ENCODE results near the gene MEIS2.

Gene MEIS2

GRCh38 chr15:37041042-37041441 is 59.3 kb downstream of the MEIS2 start:
- DNase-seq (ENCODE audit: low spot score) = no peak

- no peak for DNase-seq (ENCODE audit: low spot score)
These were observed 60.1 kb downstream of the MEIS2 start for GRCh38 chr15:37040072-37040742.

- no peak for DNase-seq (ENCODE audit: low spot score)
These were observed 61.6 kb downstream of the MEIS2 start for GRCh38 chr15:37038716-37039106.

GRCh38 chr15:37037850-37038715 is 62.3 kb downstream of the MEIS2 start:
- no peak for DNase-seq (ENCODE audit: low spot score)

GRCh38 chr15:37037071-37037655 is 63.2 kb downstream of the MEIS2 start:
- DNase-seq (ENCODE audit: low spot score) = no peak

- no peak for DNase-seq (ENCODE audit: low spot score)
These were observed 65.3 kb downstream of the MEIS2 start for GRCh38 chr15:37034835-37035748.

GRCh38 chr15:37034392-37034791 is 66.0 kb downstream of the MEIS2 start:
- DNase-seq (ENCODE audit: low spot score) = no peak

- DNase-seq (ENCODE audit: low spot score) = no peak
These were observed 68.1 kb downstream of the MEIS2 start for GRCh38 chr15:37032091-37032775.

- DNase-seq (ENCODE audit: low spot score) = no peak
These were observed 69.2 kb downstream of the MEIS2 start for GRCh38 chr15:37031198-37031597.

- DNase-seq (ENCODE audit: low spot score) = no peak
These were observed 71.6 kb downstream of the MEIS2 start for GRCh38 chr15:37028625-37029296.

GRCh38 chr15:37020852-37021251 is 79.5 kb downstream of the MEIS2 start:
- no peak for DNase-seq (ENCODE audit: low spot score)

GRCh38 chr15:37019479-37020433 is 80.6 kb downstream of the MEIS2 start:
- no peak for DNase-seq (ENCODE audit: low spot score)

- DNase-seq (ENCODE audit: low spot score) = no peak
These were observed 83.2 kb downstream of the MEIS2 start for GRCh38 chr15:37017031-37017625.

- no peak for DNase-seq (ENCODE audit: low spot score)
These were observed 84.1 kb downstream of the MEIS2 start for GRCh38 chr15:37016231-37016630.

GRCh38 chr15:37015451-37015850 is 84.9 kb downstream of the MEIS2 start:
- no peak for DNase-seq (ENCODE audit: low spot score)

- no peak for DNase-seq (ENCODE audit: low spot score)
These were observed 85.3 kb downstream of the MEIS2 start for GRCh38 chr15:37015035-37015434.

GRCh38 chr15:37014566-37014965 is 85.8 kb downstream of the MEIS2 start:
- DNase-seq (ENCODE audit: low spot score) = no peak

GRCh38 chr15:37014137-37014536 is 86.2 kb downstream of the MEIS2 start:
- DNase-seq (ENCODE audit: low spot score) = no peak

GRCh38 chr15:37010595-37010994 is 89.8 kb downstream of the MEIS2 start:
- DNase-seq (ENCODE audit: low spot score) = no peak
